Measurements from ENCODE around the gene ANKRD27. TPM values are rescaled to one million over a fixed set of nuclear protein-coding genes. Genes with fewer than 3 reads are reported as not detected.

ANKRD27 gene
- total and polyA plus RNA-seq, 8 donors: 19.7 to 35.7 (median 22.1) TPM

DNA sequence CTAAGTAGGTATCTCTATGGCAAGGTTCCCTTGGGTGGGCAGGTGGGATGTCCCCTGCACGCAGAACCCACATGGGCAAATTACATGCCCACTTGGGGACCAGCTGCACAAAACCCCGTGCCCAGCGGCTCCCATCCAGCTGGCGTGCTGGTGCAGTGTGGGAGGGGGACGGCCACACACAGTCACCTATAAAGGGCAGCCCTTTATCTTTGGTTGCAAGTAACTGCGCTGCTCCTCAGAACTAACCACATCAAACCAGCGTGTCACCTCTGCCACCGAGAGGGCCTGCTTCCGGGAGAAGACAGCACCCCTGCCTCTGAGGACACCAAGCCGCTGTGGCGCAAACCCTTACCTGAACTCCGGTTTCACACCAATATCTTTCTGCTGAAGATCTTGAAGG is 32.2 kb downstream of the ANKRD27 start:
- Histone ChIP-seq H3K36me3 (peaks cover 0 to 98% of the 10 kb centered on the region in 2 donors), H3K9me3 (no peaks in the 10 kb centered on the region), H3K27ac (no peak overlapping the region), H3K27me3 (no peaks in the 10 kb centered on the region), H3K4me3 (no peak overlapping the region), H3K4me1 (no peaks in the 10 kb centered on the region)
- TF ChIP-seq CTCF (IDR thresholded peaks at IDR 0.05): no peak
- no peak for DNase-seq
- no peak for ATAC-seq
- intact Hi-C loops (cut with DNase I): no loop called here

DNA sequence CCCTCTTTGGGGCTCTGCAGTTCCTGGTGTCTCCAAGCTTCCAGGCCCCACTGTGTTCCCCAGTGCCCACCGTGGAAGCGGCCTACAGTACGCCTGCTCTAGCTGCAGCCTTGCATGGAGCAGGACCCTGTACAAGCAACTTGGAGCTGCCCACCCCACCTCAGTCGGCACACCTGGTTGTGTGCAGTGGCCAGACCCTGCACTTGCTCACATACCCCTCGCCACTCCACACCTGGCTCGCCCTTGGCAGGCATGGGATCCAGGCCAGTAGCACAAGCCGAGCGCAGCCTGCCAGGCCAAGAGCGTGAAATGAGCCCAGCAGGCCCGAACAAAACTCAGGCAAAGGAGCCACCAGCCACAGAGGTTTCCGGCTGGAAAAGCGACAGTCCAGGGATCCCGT is 36.4 kb downstream of the ANKRD27 start:
- ATAC-seq: no peak
- Histone ChIP-seq H3K4me1 (no peaks in the 10 kb centered on the region), H3K27me3 (no peaks in the 10 kb centered on the region), H3K36me3 (peaks cover 0 to 93% of the 10 kb centered on the region in 2 donors), H3K27ac (no peak overlapping the region), H3K4me3 (no peak overlapping the region), H3K9me3 (no peaks in the 10 kb centered on the region)
- intact Hi-C loops (cut with DNase I): no loop called here
- DNase-seq: no peak
- no peak for TF ChIP-seq CTCF (IDR thresholded peaks at IDR 0.05)

DNA sequence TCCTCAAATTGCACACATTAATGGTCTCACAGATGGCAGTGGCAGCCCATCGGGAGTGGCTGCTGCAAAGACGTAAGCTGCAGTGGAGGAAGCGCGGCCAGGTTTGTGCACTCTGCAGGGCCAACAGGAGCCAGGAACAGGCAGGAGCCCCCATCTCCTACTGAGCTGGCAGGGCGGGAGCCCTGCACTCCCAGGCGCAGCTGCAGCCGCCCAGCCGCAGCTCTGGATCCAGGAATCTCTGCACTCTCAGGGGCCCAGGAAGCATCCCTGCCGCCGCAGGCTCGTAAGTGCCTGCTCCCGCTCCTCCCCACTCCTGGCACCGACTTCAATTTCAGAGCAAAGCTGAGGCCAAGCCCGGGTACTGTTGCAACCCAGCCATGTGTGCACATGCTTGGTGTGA is 37.5 kb downstream of the ANKRD27 start:
- H3K4me1 ChIP-seq: no peaks in the 10 kb centered on the region
- intact Hi-C loops (cut with DNase I): no loop called here
- H3K4me3 ChIP-seq: no peak overlapping the region
- H3K9me3 ChIP-seq: no peaks in the 10 kb centered on the region
- TF ChIP-seq CTCF (IDR thresholded peaks at IDR 0.05): no peak
- H3K27ac ChIP-seq: no peak overlapping the region
- H3K36me3 ChIP-seq: peaks cover 0 to 85% of the 10 kb centered on the region in 2 donors
- DNase-seq (no peak), ATAC-seq (no peak)
- no peaks in the 10 kb centered on the region for H3K27me3 ChIP-seq

GRCh38 chr19:32631381-32631780 is 43.6 kb downstream of the ANKRD27 start:
- H3K27ac ChIP-seq: no peak overlapping the region
- peaks cover 0 to 85% of the 10 kb centered on the region in 2 donors for H3K36me3 ChIP-seq
- ATAC-seq (no peak), DNase-seq (no peak)
- intact Hi-C loops (cut with DNase I): no loop called here
- no peak overlapping the region for H3K4me3 ChIP-seq
- H3K9me3 ChIP-seq: no peaks in the 10 kb centered on the region
- no peaks in the 10 kb centered on the region for H3K4me1 ChIP-seq
- no peak for TF ChIP-seq CTCF (IDR thresholded peaks at IDR 0.05)
- H3K27me3 ChIP-seq: no peaks in the 10 kb centered on the region

DNA sequence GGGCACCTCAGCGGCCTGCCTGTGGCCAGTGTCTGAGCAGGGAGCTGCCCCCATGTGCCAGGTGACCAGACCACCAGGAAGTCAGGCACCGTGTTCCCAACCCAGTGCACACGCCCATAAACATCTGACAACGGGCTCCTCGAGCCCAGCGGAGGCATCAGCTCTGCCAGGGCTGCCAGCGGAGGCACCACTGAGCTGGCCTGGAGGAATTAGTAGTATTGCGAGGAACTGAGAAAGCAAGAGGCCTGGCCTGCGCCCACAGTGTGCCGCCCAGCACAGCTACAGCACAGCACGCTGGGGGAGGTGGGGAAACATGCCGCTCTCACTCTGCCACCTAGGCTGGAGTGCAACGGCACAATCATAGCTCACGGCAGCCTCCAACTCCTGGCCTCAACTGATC is 44.6 kb downstream of the ANKRD27 start:
- intact Hi-C loops (cut with DNase I): no loop called here
- ATAC-seq (no peak), DNase-seq (no peak)
- Histone ChIP-seq H3K4me3 (no peak overlapping the region), H3K9me3 (no peaks in the 10 kb centered on the region), H3K4me1 (no peaks in the 10 kb centered on the region), H3K27ac (no peak overlapping the region), H3K27me3 (no peaks in the 10 kb centered on the region), H3K36me3 (peaks cover 0 to 85% of the 10 kb centered on the region in 2 donors)
- TF ChIP-seq CTCF (IDR thresholded peaks at IDR 0.05): no peak

Measured in left lung (tissue), 10 donors.